ENCODE data around the gene SPDEF. TPM values are rescaled to one million over a fixed set of nuclear protein-coding genes. Genes with fewer than 3 reads are reported as not detected.

The SPDEF gene
- total RNA-seq, 1 experiment from 2014 or later: 0.85 TPM

DNA sequence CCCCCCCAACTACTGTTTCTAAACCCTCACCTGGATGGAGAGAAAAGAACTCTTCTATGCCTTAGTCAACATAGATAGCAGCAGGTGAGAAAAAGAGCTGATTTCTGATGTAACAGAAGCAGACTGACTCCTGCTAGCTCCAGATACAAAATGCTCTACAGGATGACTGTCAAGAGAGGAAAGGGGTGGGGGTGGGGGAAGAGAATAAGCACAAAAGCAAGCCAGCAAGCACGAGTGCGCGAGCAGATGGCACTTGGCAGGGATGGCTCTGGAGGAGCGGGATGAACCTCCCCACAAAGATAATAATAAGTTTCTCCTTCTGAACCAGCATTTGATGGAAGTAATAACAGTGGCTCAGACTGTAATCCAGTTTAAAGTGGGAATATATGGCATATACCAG is 45.6 kb upstream of the SPDEF start:
- Histone ChIP-seq H3K27me3 (ENCODE audit: insufficient read depth, low read depth) (no peaks in the 10 kb centered on the region), H3K9me2 (ENCODE audit: insufficient read depth) (no peaks in the 10 kb centered on the region), H3K9me3 (ENCODE audit: insufficient read depth, low read depth) (no peaks in the 10 kb centered on the region), H2AFZ (no peak overlapping the region), H4K20me1 (ENCODE audit: insufficient read depth) (peaks cover 8% of the 10 kb centered on the region), H3K79me2 (ENCODE audit: low read depth) (peaks cover 37% of the 10 kb centered on the region), H3K27ac (no peak overlapping the region), H3K4me3 (no peak overlapping the region), H3K4me2 (no peak overlapping the region), H3F3A (ENCODE audit: insufficient read depth, low read depth) (peaks cover 18% of the 10 kb centered on the region; the same call in 1 of the 2 replicates), H3K4me1 (replicated peaks; ENCODE audit: insufficient read depth) (peaks cover 14% of the 10 kb centered on the region), H3K36me3 (ENCODE audit: low read depth) (no peaks in the 10 kb centered on the region)
- no peak for TF ChIP-seq EZH2 (IDR thresholded peaks at IDR 0.05; ENCODE audit: low read depth)
- TF ChIP-seq, protein P1, sequence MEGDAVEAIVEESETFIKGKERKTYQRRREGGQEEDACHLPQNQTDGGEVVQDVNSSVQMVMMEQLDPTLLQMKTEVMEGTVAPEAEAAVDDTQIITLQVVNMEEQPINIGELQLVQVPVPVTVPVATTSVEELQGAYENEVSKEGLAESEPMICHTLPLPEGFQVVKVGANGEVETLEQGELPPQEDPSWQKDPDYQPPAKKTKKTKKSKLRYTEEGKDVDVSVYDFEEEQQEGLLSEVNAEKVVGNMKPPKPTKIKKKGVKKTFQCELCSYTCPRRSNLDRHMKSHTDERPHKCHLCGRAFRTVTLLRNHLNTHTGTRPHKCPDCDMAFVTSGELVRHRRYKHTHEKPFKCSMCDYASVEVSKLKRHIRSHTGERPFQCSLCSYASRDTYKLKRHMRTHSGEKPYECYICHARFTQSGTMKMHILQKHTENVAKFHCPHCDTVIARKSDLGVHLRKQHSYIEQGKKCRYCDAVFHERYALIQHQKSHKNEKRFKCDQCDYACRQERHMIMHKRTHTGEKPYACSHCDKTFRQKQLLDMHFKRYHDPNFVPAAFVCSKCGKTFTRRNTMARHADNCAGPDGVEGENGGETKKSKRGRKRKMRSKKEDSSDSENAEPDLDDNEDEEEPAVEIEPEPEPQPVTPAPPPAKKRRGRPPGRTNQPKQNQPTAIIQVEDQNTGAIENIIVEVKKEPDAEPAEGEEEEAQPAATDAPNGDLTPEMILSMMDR (conservative IDR thresholded peaks at IDR 0.05): no peak
- ChIA-PET CTCF (no interaction called here), POLR2A (ENCODE audit: unreplicated experiment) (no interaction called here)
- intact Hi-C loops (cut with micrococcal nuclease; ENCODE audit: unreplicated experiment): no loop called here
- BruUV-seq (replicated peaks): no TSS peak
- DNase-seq: no peak

DNA sequence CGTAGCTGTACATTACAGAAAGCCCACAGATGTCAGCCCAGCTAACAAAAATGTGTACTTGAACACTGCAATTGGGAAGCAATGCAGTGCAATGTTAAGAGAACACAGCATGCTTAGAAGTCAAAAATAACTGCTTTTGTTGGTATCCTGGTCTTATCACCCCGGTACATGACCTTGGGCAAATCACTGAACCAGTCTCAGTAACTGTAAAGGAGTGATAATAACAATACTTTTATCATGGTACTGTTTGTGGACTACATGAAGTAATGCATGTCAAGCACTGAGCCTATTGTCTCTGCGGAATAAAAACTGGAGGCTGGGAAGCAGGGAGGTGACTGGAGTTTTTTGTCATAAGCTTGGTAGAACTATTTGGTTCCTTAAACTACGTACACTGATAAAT is 44.7 kb upstream of the SPDEF start:
- H3K4me3 ChIP-seq: no peak overlapping the region
- H2AFZ ChIP-seq: no peak overlapping the region
- H3K4me2 ChIP-seq: no peak overlapping the region
- H3K79me2 ChIP-seq (ENCODE audit: low read depth): peaks cover 34% of the 10 kb centered on the region
- POLR2A ChIA-PET (ENCODE audit: unreplicated experiment): no interaction called here
- CTCF ChIA-PET: no interaction called here
- peaks cover 14% of the 10 kb centered on the region for H4K20me1 ChIP-seq (ENCODE audit: insufficient read depth)
- no TSS peak for BruUV-seq (replicated peaks)
- DNase-seq: no peak
- no peak overlapping the region for H3K27ac ChIP-seq
- peaks cover 28% of the 10 kb centered on the region; the same call in 1 of the 2 replicates for H3F3A ChIP-seq (ENCODE audit: insufficient read depth, low read depth)
- H3K4me1 ChIP-seq (replicated peaks; ENCODE audit: insufficient read depth): peaks cover 15% of the 10 kb centered on the region
- no peak for TF ChIP-seq EZH2 (IDR thresholded peaks at IDR 0.05; ENCODE audit: low read depth)
- TF ChIP-seq, protein P1 (conservative IDR thresholded peaks at IDR 0.05): no peak
- no peaks in the 10 kb centered on the region for H3K27me3 ChIP-seq (ENCODE audit: insufficient read depth, low read depth)
- H3K9me3 ChIP-seq (ENCODE audit: insufficient read depth, low read depth): no peaks in the 10 kb centered on the region
- H3K36me3 ChIP-seq (ENCODE audit: low read depth): no peaks in the 10 kb centered on the region
- intact Hi-C loops (cut with micrococcal nuclease; ENCODE audit: unreplicated experiment): no loop called here
- H3K9me2 ChIP-seq (ENCODE audit: insufficient read depth): no peaks in the 10 kb centered on the region

DNA sequence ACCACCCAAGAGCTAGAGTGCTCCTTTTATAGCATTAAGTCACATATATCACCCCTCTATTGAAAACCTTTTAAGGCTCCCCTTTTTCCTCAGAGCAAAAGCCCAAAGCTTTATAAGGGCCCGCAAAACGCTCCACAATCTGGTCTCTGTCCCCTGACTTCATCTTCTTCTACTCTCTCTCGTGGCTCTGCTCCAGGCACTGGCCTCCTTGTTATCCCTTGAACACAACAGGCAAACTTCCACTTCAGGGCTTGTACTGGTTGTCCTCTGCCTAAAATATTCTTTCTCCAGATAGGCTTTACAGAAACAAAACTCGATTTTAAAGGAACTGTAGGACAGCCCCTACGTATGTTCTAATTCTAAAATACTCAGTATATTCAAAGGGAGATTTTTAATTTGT is 44.0 kb upstream of the SPDEF start:
- H3K4me3 ChIP-seq: no peak overlapping the region
- H3K9me2 ChIP-seq (ENCODE audit: insufficient read depth): no peaks in the 10 kb centered on the region
- H3K4me1 ChIP-seq (replicated peaks; ENCODE audit: insufficient read depth): peaks cover 22% of the 10 kb centered on the region
- peaks cover 31% of the 10 kb centered on the region; the same call in 1 of the 2 replicates for H3F3A ChIP-seq (ENCODE audit: insufficient read depth, low read depth)
- H3K27me3 ChIP-seq (ENCODE audit: insufficient read depth, low read depth): no peaks in the 10 kb centered on the region
- CTCF ChIA-PET: no interaction called here
- H4K20me1 ChIP-seq (ENCODE audit: insufficient read depth): peaks cover 15% of the 10 kb centered on the region
- intact Hi-C loops (cut with micrococcal nuclease; ENCODE audit: unreplicated experiment): no loop called here
- peaks cover 33% of the 10 kb centered on the region for H3K79me2 ChIP-seq (ENCODE audit: low read depth)
- DNase-seq: no peak
- no TSS peak for BruUV-seq (replicated peaks)
- H3K27ac ChIP-seq: no peak overlapping the region
- no peak overlapping the region for H2AFZ ChIP-seq
- no peak for TF ChIP-seq EZH2 (IDR thresholded peaks at IDR 0.05; ENCODE audit: low read depth)
- TF ChIP-seq, protein P1 (conservative IDR thresholded peaks at IDR 0.05): no peak
- H3K4me2 ChIP-seq: no peak overlapping the region
- POLR2A ChIA-PET (ENCODE audit: unreplicated experiment): no interaction called here
- no peaks in the 10 kb centered on the region for H3K36me3 ChIP-seq (ENCODE audit: low read depth)
- no peaks in the 10 kb centered on the region for H3K9me3 ChIP-seq (ENCODE audit: insufficient read depth, low read depth)
